Mesodermal cell (in vitro differentiated cells): ENCODE data around the gene ADD2.
"Not testable (repeated sequence)": the region's sequence is repeated elsewhere in the genome, so short reads cannot be mapped to it uniquely, and the experiment has no call there.

Source experiments
- H3K27ac ChIP-seq: 2 replicates; pipeline ENCODE4 v1.7.0; 2013; ENCODE audit warnings: mild to moderate bottlenecking, low read depth, low read length, moderate library complexity; ENCODE audit not compliant: severe bottlenecking
- H3K36me3 ChIP-seq: 2 replicates; pipeline ENCODE4 v1.7.1; 2013; ENCODE audit warnings: mild to moderate bottlenecking, low read length, moderate library complexity; ENCODE audit not compliant: control insufficient read depth, insufficient read depth
- H3K4me1 ChIP-seq: one replicate; pipeline ENCODE4 v1.7.1; 2013; ENCODE audit warnings: mild to moderate bottlenecking, low read length; ENCODE audit not compliant: insufficient read depth, control insufficient read depth, poor library complexity, severe bottlenecking
- H3K4me3 ChIP-seq: 2 replicates; pipeline ENCODE4 v1.7.0; 2013; ENCODE audit warnings: low read length, control low read depth, mild to moderate bottlenecking; ENCODE audit not compliant: insufficient read depth, poor library complexity, severe bottlenecking; ENCODE audit errors: extremely low read depth
- H3K9me3 ChIP-seq: 2 replicates; pipeline ENCODE4 v1.7.1; 2013; ENCODE audit warnings: mild to moderate bottlenecking, low read length, moderate library complexity; ENCODE audit not compliant: control insufficient read depth
- WGBS, 2 experiments: methylation state at CpG; one replicate each; pipeline ENCODE4 v1.1.5; 2013; ENCODE audit warnings: missing lambda C conversion rate in 2 of 2; ENCODE audit not compliant: insufficient coverage in 2 of 2; 5-methylcytosine and 5-hydroxymethylcytosine counted together

ADD2 gene

GRCh38 chr2:70799706-70800105 lies 31.7 kb upstream of the ADD2 start:
- 70 to 100% methylated on average over 1 of the region's 2 CpGs for WGBS, 2 experiments
- Histone ChIP-seq H3K36me3 (no peaks in the 10 kb centered on the region), H3K27ac (no peak overlapping the region), H3K9me3 (peaks cover 6% of the 10 kb centered on the region), H3K4me3 (no peak overlapping the region), H3K4me1 (peaks cover 5% of the 10 kb centered on the region)

- no CpG with 5 or more reads among the region's 3 CpGs for WGBS, 2 experiments
- not testable (repeated sequence) for H3K27ac ChIP-seq, H3K4me1 ChIP-seq, H3K36me3 ChIP-seq, H3K9me3 ChIP-seq, H3K4me3 ChIP-seq
Observed at GRCh38 chr2:70797996-70798395, 30.0 kb upstream of the ADD2 start.

- no peak overlapping the region for H3K4me3 ChIP-seq
- H3K27ac ChIP-seq = no peak overlapping the region
- H3K4me1 ChIP-seq = peaks cover 5% of the 10 kb centered on the region
- no peaks in the 10 kb centered on the region for H3K36me3 ChIP-seq
- WGBS, 2 experiments = 27 to 73% methylated on average over 1 of the region's 2 CpGs
- H3K9me3 ChIP-seq = peaks cover 6% of the 10 kb centered on the region
Observed at GRCh38 chr2:70797506-70797905, 29.5 kb upstream of the ADD2 start.

- 100% methylated on average over 1 of the region's 1 CpG; no CpG with 5 or more reads in 1 of the 2 experiments for WGBS, 2 experiments
- no peaks in the 10 kb centered on the region for H3K36me3 ChIP-seq
- peaks cover 5% of the 10 kb centered on the region for H3K4me1 ChIP-seq
- no peak overlapping the region for H3K27ac ChIP-seq
- peaks cover 6% of the 10 kb centered on the region for H3K9me3 ChIP-seq
- no peak overlapping the region for H3K4me3 ChIP-seq
Observed at GRCh38 chr2:70796262-70796661, 28.3 kb upstream of the ADD2 start.

- H3K4me1 ChIP-seq = peaks cover 5% of the 10 kb centered on the region
- H3K4me3 ChIP-seq = no peak overlapping the region
- H3K27ac ChIP-seq = no peak overlapping the region
- peaks cover 6% of the 10 kb centered on the region for H3K9me3 ChIP-seq
- H3K36me3 ChIP-seq = no peaks in the 10 kb centered on the region
- 92% methylated on average over 2 of the region's 4 CpGs; no CpG with 5 or more reads in 1 of the 2 experiments for WGBS, 2 experiments
Observed at GRCh38 chr2:70795164-70795995, 27.4 kb upstream of the ADD2 start.

- no peak overlapping the region for H3K4me3 ChIP-seq
- no peaks in the 10 kb centered on the region for H3K36me3 ChIP-seq
- H3K4me1 ChIP-seq = peaks cover 5% of the 10 kb centered on the region
- no peaks in the 10 kb centered on the region for H3K9me3 ChIP-seq
- no peak overlapping the region for H3K27ac ChIP-seq
- 80% methylated on average over 1 of the region's 2 CpGs; no CpG with 5 or more reads in 1 of the 2 experiments for WGBS, 2 experiments
Observed at GRCh38 chr2:70793450-70793849, 25.4 kb upstream of the ADD2 start.

GRCh38 chr2:70790136-70790828 lies 22.3 kb upstream of the ADD2 start, which contains the start of gene FIGLA:
Gene FIGLA, minus strand, starts transcription at chr2:70790643. Its CDS starts 5 bp downstream, at chr2:70790638.
- peak within 1 kb of the TSS; percentile 12 for H3K4me3 ChIP-seq

GRCh38 chr2:70789304-70790135 lies 21.5 kb upstream of the ADD2 start:
- no peak overlapping the region for H3K27ac ChIP-seq
- no peaks in the 10 kb centered on the region for H3K9me3 ChIP-seq
- H3K36me3 ChIP-seq = no peaks in the 10 kb centered on the region
- 4 to 9% methylated on average over 19 to 25 of the region's 33 CpGs for WGBS, 2 experiments
- H3K4me3 ChIP-seq = peak overlapping the region; percentile 12
- no peaks in the 10 kb centered on the region for H3K4me1 ChIP-seq

More at GRCh38 chr2:70790136-70790828, 22.3 kb upstream of the ADD2 start, which contains the start of gene FIGLA:
- 2 to 6% methylated on average over 43 to 67 of the region's 69 CpGs for WGBS, 2 experiments
- Histone ChIP-seq H3K27ac (no peak within 1 kb of the TSS), H3K9me3 (no peaks in the 10 kb centered on the region), H3K4me1 (no peaks in the 10 kb centered on the region), H3K36me3 (no peaks in the 10 kb centered on the region)

GRCh38 chr2:70785137-70785911 lies 17.3 kb upstream of the ADD2 start:
- H3K36me3 ChIP-seq = no peaks in the 10 kb centered on the region
- 60% methylated on average over 1 of the region's 7 CpGs; no CpG with 5 or more reads in 1 of the 2 experiments for WGBS, 2 experiments
- H3K9me3 ChIP-seq = no peaks in the 10 kb centered on the region
- H3K27ac ChIP-seq = no peak overlapping the region
- no peak overlapping the region for H3K4me3 ChIP-seq
- H3K4me1 ChIP-seq = no peaks in the 10 kb centered on the region

- Histone ChIP-seq H3K36me3 (no peaks in the 10 kb centered on the region), H3K9me3 (no peaks in the 10 kb centered on the region), H3K27ac (no peak overlapping the region), H3K4me1 (peaks cover 7% of the 10 kb centered on the region), H3K4me3 (no peak overlapping the region)
- 83 to 100% methylated on average over 1 of the region's 2 CpGs for whole genome bisulfite sequencing, 2 experiments
Observed at GRCh38 chr2:70784320-70784719, 16.3 kb upstream of the ADD2 start.
